Ammon's horn (tissue), 1 donor: ENCODE data around the gene NKX6-1.

ENCODE experiments used
- DNase-seq: peaks from one replicate; pipeline ENCODE4 v3.0.0-alpha.2; 2016; ENCODE audit warnings: low spot score

The NKX6-1 gene

GRCh38 chr4:84477738-84478137 is 21.4 kb downstream of the NKX6-1 start:
- no peak for DNase-seq

GRCh38 chr4:84474107-84474506 is 25.0 kb downstream of the NKX6-1 start:
- no peak for DNase-seq

GRCh38 chr4:84472154-84472553 is 26.9 kb downstream of the NKX6-1 start:
- DNase-seq, result no peak

- DNase-seq, result no peak
These were observed 28.8 kb downstream of the NKX6-1 start for GRCh38 chr4:84470204-84470785.

GRCh38 chr4:84467601-84468000 is 31.5 kb downstream of the NKX6-1 start:
- no peak for DNase-seq

- DNase-seq, result no peak
These were observed 39.3 kb downstream of the NKX6-1 start for GRCh38 chr4:84459783-84460182.

- no peak for DNase-seq
These were observed 42.9 kb downstream of the NKX6-1 start for GRCh38 chr4:84456157-84456556.

GRCh38 chr4:84455697-84456096 is 43.4 kb downstream of the NKX6-1 start:
- DNase-seq, result peak; percentile 20

- no peak for DNase-seq
These were observed 47.5 kb downstream of the NKX6-1 start for GRCh38 chr4:84451546-84451945.

- no peak for DNase-seq
These were observed 55.6 kb downstream of the NKX6-1 start for GRCh38 chr4:84443523-84443922.

- DNase-seq, result no peak
These were observed 56.3 kb downstream of the NKX6-1 start for GRCh38 chr4:84442778-84443177.
